ENCODE data around the gene RPS6KC1. TPM values are rescaled to one million over a fixed set of nuclear protein-coding genes. Genes with fewer than 3 reads are reported as not detected.
"Not testable (repeated sequence)": the region's sequence is repeated elsewhere in the genome, so short reads cannot be mapped to it uniquely, and the experiment has no call there.

Gene RPS6KC1
- total RNA-seq, 1 donor: 14.9 TPM

- H3K9me3 ChIP-seq (ENCODE audit: low read depth, low read length): no peaks in the 10 kb centered on the region
- no peak overlapping the region for H3K4me3 ChIP-seq (ENCODE audit: low read length)
- H3K27me3 ChIP-seq (ENCODE audit: insufficient read depth, low read length): no peaks in the 10 kb centered on the region
- peaks cover 5% of the 10 kb centered on the region for H3K4me1 ChIP-seq (ENCODE audit: insufficient read depth, low read length)
Measured at GRCh38 chr1:213075725-213076124, 24.7 kb downstream of the RPS6KC1 start.

- Histone ChIP-seq H3K4me1 (ENCODE audit: insufficient read depth, low read length) (no peaks in the 10 kb centered on the region), H3K4me3 (ENCODE audit: low read length) (no peak overlapping the region), H3K9me3 (ENCODE audit: low read depth, low read length) (no peaks in the 10 kb centered on the region), H3K27me3 (ENCODE audit: insufficient read depth, low read length) (no peaks in the 10 kb centered on the region)
Measured at GRCh38 chr1:213082420-213083111, 31.5 kb downstream of the RPS6KC1 start.

- no peak overlapping the region for H3K4me3 ChIP-seq (ENCODE audit: low read length)
- no peaks in the 10 kb centered on the region for H3K27me3 ChIP-seq (ENCODE audit: insufficient read depth, low read length)
- no peaks in the 10 kb centered on the region for H3K9me3 ChIP-seq (ENCODE audit: low read depth, low read length)
- no peaks in the 10 kb centered on the region for H3K4me1 ChIP-seq (ENCODE audit: insufficient read depth, low read length)
Measured at GRCh38 chr1:213083112-213083445, 32.0 kb downstream of the RPS6KC1 start.

GRCh38 chr1:213087911-213088310, 36.9 kb downstream of the RPS6KC1 start:
- no peak overlapping the region for H3K4me3 ChIP-seq (ENCODE audit: low read length)
- no peaks in the 10 kb centered on the region for H3K9me3 ChIP-seq (ENCODE audit: low read depth, low read length)
- no peaks in the 10 kb centered on the region for H3K4me1 ChIP-seq (ENCODE audit: insufficient read depth, low read length)
- H3K27me3 ChIP-seq (ENCODE audit: insufficient read depth, low read length): no peaks in the 10 kb centered on the region

GRCh38 chr1:213089924-213090677, 39.1 kb downstream of the RPS6KC1 start:
- Histone ChIP-seq H3K4me1 (ENCODE audit: insufficient read depth, low read length) (no peaks in the 10 kb centered on the region), H3K27me3 (ENCODE audit: insufficient read depth, low read length) (no peaks in the 10 kb centered on the region), H3K9me3 (ENCODE audit: low read depth, low read length) (no peaks in the 10 kb centered on the region), H3K4me3 (ENCODE audit: low read length) (no peak overlapping the region)

GRCh38 chr1:213094446-213094845, 43.4 kb downstream of the RPS6KC1 start:
- no peaks in the 10 kb centered on the region for H3K27me3 ChIP-seq (ENCODE audit: insufficient read depth, low read length)
- no peaks in the 10 kb centered on the region for H3K4me1 ChIP-seq (ENCODE audit: insufficient read depth, low read length)
- no peak overlapping the region for H3K4me3 ChIP-seq (ENCODE audit: low read length)
- H3K9me3 ChIP-seq (ENCODE audit: low read depth, low read length): no peaks in the 10 kb centered on the region

- H3K4me3 ChIP-seq (ENCODE audit: low read length): no peak overlapping the region
- H3K27me3 ChIP-seq (ENCODE audit: insufficient read depth, low read length): no peaks in the 10 kb centered on the region
- no peaks in the 10 kb centered on the region for H3K4me1 ChIP-seq (ENCODE audit: insufficient read depth, low read length)
- no peaks in the 10 kb centered on the region for H3K9me3 ChIP-seq (ENCODE audit: low read depth, low read length)
Measured at GRCh38 chr1:213095467-213095866, 44.4 kb downstream of the RPS6KC1 start.

GRCh38 chr1:213099682-213100399, 48.8 kb downstream of the RPS6KC1 start:
- Histone ChIP-seq H3K27me3 (ENCODE audit: insufficient read depth, low read length) (no peaks in the 10 kb centered on the region), H3K9me3 (ENCODE audit: low read depth, low read length) (no peaks in the 10 kb centered on the region), H3K4me3 (ENCODE audit: low read length) (no peak overlapping the region), H3K4me1 (ENCODE audit: insufficient read depth, low read length) (no peaks in the 10 kb centered on the region)

GRCh38 chr1:213100565-213100964, 49.5 kb downstream of the RPS6KC1 start:
- not testable (repeated sequence) for H3K4me3 ChIP-seq (ENCODE audit: low read length); H3K9me3 ChIP-seq (ENCODE audit: low read depth, low read length); H3K27me3 ChIP-seq (ENCODE audit: insufficient read depth, low read length); H3K4me1 ChIP-seq (ENCODE audit: insufficient read depth, low read length)

GRCh38 chr1:213103377-213104306, 52.6 kb downstream of the RPS6KC1 start:
- no peaks in the 10 kb centered on the region for H3K27me3 ChIP-seq (ENCODE audit: insufficient read depth, low read length)
- no peak overlapping the region for H3K4me3 ChIP-seq (ENCODE audit: low read length)
- H3K4me1 ChIP-seq (ENCODE audit: insufficient read depth, low read length): no peaks in the 10 kb centered on the region

GRCh38 chr1:213104604-213105003, 53.6 kb downstream of the RPS6KC1 start:
- H3K4me1 ChIP-seq (ENCODE audit: insufficient read depth, low read length): no peaks in the 10 kb centered on the region
- no peak overlapping the region for H3K4me3 ChIP-seq (ENCODE audit: low read length)
- no peaks in the 10 kb centered on the region for H3K9me3 ChIP-seq (ENCODE audit: low read depth, low read length)
- H3K27me3 ChIP-seq (ENCODE audit: insufficient read depth, low read length): no peaks in the 10 kb centered on the region

More at GRCh38 chr1:213103377-213104306, 52.6 kb downstream of the RPS6KC1 start:
- H3K9me3 ChIP-seq (ENCODE audit: low read depth, low read length): no peaks in the 10 kb centered on the region

- peaks cover 6% of the 10 kb centered on the region for H3K4me1 ChIP-seq (ENCODE audit: insufficient read depth, low read length)
- H3K9me3 ChIP-seq (ENCODE audit: low read depth, low read length): no peaks in the 10 kb centered on the region
- H3K27me3 ChIP-seq (ENCODE audit: insufficient read depth, low read length): no peaks in the 10 kb centered on the region
- H3K4me3 ChIP-seq (ENCODE audit: low read length): no peak overlapping the region
Measured at GRCh38 chr1:213106298-213106697, 55.3 kb downstream of the RPS6KC1 start.

- Histone ChIP-seq H3K27me3 (ENCODE audit: insufficient read depth, low read length) (no peaks in the 10 kb centered on the region), H3K9me3 (ENCODE audit: low read depth, low read length) (no peaks in the 10 kb centered on the region), H3K4me1 (ENCODE audit: insufficient read depth, low read length) (peaks cover 6% of the 10 kb centered on the region)
Measured at GRCh38 chr1:213107613-213108012, 56.6 kb downstream of the RPS6KC1 start.

GRCh38 chr1:213110349-213111300, 59.6 kb downstream of the RPS6KC1 start:
- Histone ChIP-seq H3K4me3 (ENCODE audit: low read length) (no peak overlapping the region), H3K27me3 (ENCODE audit: insufficient read depth, low read length) (no peaks in the 10 kb centered on the region), H3K4me1 (ENCODE audit: insufficient read depth, low read length) (peaks cover 6% of the 10 kb centered on the region), H3K9me3 (ENCODE audit: low read depth, low read length) (no peaks in the 10 kb centered on the region)

More at GRCh38 chr1:213107613-213108012, 56.6 kb downstream of the RPS6KC1 start:
- no peak overlapping the region for H3K4me3 ChIP-seq (ENCODE audit: low read length)
